Stimulated activated CD4-positive, alpha-beta T cell treated with anti-CD3 and anti-CD28 coated beads, Interleukin-1b, Interleukin-23, amount 100 ng/mL, for 24 hours (primary cell): ENCODE measurements around the gene EFS.
"Not testable (repeated sequence)": the region's sequence is repeated elsewhere in the genome, so short reads cannot be mapped to it uniquely, and the experiment has no call there.

Source experiments
- DNase-seq, 4 experiments: peaks; one replicate each; pipeline ENCODE4 v3.0.0-alpha.2; 2020; ENCODE audit warnings: low read depth in 4 of 4, low spot score in 1 of 4

The EFS gene

GRCh38 chr14:23399136-23399535 is 34.2 kb upstream of the EFS start:
- no peak for DNase-seq

GRCh38 chr14:23398348-23398747 is 33.4 kb upstream of the EFS start:
- DNase-seq = no peak

GRCh38 chr14:23396781-23397407 is 31.9 kb upstream of the EFS start:
- DNase-seq = no peak

DNA sequence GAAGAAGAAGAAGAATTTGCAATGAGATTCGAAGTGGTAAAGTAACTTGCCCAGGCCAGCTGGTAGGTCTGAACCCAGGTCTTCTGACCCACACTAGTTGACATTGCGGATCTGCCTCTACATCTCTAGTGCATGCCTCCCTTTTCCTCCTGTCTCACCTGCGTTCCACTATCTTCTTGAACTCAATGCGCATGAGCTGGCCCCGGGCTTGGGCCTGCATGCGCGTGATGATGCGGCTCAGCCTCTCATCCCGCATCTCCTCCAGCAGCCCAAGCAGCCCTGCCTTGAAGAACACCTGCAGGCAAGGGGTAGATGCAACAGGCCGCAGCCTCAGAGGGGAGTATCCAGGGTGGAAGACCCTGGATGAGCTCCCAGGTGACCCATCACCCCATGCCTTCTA is 31.2 kb upstream of the EFS start:
- DNase-seq = no peak

- DNase-seq = no peak
Observed at GRCh38 chr14:23392613-23393012, 27.6 kb upstream of the EFS start.

DNA sequence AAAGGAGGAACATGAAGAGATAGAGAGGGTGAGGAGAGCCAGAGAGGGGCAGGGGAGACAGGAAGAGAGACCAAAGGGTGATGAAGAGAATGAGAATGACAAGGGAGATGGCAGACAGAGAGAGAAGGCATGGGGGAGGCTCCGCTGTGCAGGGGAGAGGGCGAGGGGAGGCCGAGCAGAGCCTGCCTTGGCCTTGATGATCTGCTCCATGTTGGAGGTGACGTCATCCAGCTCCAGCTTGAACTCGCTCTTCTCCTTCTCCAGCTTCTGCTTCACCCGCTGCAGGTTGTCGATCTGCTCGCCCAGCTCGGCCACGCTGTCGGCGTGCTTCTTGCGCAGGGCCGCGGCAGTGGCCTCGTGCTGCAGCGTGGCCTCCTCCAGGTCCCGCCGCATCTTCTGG is 24.9 kb upstream of the EFS start:
- not testable (repeated sequence) for DNase-seq

- no peak for DNase-seq
Observed at GRCh38 chr14:23389396-23389795, 24.4 kb upstream of the EFS start.

DNA sequence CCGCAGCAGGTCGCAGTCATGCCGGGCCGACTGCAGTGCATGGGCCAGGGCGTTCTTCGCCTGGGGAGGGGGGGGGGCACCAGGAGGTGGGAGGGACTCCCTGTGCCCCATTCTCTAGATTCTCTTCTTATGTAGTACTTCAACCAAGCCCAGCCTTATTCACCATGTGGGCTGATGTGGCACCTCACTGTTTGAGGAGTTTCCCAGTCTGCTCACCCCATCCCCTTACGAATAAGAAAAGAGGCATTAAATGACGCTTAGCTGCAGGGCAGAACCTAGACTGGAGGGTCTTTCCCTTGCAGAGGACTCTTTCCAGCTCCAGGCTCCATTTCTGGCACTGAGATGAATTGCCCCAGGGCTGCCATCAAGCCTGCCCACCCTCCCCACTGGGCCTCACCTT is 24.0 kb upstream of the EFS start:
- DNase-seq = no peak

GRCh38 chr14:23387916-23388882 is 23.2 kb upstream of the EFS start:
- no peak for DNase-seq

GRCh38 chr14:23386999-23387398 is 22.0 kb upstream of the EFS start:
- no peak for DNase-seq

DNA sequence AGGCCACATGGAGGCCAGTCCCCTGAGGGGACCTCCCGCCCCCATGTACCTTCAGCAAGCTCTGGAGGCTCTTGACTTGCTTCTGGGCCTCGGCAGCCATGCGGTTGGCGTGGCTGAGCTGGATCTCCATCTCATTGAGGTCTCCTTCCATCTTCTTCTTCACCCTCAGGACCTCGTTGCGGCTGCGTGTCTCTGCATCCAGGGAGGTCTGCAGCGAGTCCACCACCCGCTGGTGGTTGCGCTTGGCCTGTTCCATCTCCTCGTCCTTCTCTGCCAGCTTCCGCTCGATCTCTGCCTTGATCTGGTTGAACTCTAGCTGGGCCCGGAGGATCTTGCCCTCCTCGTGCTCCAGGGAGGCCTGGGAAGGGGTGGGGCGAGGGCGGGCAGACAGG is 21.3 kb upstream of the EFS start:
- DNase-seq = not testable (repeated sequence)

DNA sequence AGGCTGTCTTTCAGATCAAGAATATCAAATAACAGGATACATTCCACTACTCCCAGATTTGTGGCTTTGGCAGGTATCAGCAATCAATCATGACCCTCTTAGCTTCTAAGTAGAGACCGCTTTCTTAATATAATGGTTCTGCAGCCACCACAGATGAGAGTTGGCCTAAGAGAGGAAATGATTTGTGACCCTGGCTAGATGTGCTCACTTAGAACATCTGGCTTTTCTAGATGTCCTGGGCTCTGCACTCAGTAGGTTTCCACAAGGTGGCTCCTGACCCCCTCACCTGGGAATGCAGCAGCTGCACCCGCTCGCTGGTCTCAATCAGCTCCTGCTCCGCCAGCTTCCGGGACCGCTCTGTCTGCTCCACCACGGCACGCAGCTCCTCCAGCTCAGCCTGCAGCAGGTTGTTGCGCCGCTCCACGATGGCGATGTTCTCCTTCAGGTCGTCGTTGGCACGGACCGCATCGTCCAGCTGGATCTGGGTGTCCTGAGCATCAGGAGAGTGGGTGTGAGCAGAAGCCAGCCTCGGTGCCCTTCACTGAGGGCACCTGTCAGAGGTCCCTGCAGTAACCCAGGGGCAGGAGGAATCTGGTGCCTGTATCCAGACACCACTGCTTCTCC is 20.8 kb upstream of the EFS start:
- DNase-seq = no peak

DNA sequence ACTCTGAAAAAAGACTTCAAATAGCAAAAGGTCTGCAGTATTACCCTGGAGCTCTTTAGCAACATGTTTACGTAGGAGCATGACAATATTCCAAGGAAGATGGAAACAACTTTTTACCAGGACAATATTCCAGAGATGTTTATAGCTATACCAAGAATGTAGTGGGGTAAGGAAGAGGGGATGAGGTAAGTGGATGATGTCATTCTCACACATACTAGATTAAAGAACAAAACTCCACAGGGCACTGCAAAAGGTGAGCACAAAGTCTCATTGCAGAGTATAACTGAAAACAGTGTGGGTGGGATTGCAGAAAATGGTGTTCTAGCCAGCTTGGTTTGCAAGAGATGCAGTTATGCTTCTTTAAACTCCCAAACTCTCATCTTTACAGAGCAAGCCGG is 20.3 kb upstream of the EFS start:
- DNase-seq = no peak

DNA sequence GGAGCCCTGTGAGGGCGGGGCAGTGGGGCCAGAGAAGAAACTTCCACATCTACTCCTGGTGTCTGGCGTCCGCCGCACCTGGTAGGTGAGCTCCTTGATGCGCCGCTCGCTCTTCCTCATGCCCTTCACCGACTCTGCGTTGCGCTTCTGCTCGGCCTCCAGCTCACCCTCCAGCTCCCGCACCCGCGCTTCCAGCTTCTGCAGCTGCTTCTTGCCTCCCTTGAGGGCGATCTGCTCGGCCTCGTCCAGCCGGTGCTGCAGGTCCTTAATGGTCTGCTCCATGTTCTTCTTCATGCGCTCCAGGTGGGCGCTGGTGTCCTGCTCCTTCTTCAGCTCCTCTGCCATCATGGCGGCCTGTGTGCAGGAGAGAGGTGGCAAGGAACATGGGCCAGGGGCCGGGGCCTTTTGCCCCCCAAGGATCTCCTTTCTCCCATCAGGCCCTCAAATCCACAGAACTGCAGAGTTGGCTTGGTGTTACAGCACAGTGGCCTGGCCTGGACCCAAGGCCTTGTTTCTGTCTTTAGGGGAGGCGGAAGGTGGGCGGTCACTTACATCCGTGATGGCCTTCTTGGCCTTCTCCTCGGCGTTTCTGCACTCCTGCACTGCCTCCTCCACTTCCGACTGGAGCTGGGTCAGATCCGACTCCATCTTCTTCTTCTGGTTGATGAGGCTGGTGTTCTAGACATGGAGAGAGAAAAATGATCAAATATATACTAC is 19.6 kb upstream of the EFS start:
- no peak for DNase-seq

GRCh38 chr14:23382731-23383440 is 17.9 kb upstream of the EFS start:
- no peak for DNase-seq

DNA sequence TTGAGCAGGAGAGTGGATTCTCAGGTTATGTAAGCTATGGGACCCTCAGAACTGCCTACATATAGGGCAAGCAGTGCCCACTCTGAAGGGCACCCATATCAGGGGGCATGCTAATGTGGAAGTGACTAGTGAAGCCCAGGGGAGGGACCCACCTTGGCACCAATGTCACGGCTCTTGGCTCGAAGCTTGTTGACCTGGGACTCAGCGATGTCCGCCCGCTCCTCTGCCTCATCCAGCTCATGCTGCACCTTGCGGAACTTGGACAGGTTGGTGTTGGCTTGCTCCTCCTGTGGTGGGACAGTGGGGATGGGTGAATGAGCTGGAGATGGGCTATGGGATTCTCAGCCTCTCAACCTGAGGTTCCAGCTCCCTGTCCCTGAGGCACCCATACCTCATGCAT is 17.3 kb upstream of the EFS start:
- DNase-seq = no peak

DNA sequence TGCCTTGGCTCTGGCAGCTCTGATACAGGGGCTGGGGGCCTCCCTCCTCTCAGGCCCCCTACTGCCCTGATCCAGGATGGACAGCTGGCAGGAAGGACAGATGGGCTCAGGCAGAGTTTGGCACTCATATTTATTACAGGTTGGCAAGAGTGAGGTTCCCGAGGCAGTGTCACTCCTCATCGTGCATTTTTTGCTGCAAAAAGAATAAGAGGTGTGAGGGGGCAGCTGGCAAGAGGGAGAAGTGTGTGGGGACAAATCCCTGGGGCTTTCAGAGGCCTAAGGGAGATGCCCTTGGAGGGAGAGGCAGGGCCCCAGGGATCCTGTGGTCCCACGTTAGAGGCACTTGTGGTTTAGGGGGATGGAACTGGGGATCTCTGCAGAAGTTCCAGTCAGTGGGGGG is 16.9 kb upstream of the EFS start:
- no peak for DNase-seq

GRCh38 chr14:23380976-23381375 is 16.0 kb upstream of the EFS start:
- no peak for DNase-seq

DNA sequence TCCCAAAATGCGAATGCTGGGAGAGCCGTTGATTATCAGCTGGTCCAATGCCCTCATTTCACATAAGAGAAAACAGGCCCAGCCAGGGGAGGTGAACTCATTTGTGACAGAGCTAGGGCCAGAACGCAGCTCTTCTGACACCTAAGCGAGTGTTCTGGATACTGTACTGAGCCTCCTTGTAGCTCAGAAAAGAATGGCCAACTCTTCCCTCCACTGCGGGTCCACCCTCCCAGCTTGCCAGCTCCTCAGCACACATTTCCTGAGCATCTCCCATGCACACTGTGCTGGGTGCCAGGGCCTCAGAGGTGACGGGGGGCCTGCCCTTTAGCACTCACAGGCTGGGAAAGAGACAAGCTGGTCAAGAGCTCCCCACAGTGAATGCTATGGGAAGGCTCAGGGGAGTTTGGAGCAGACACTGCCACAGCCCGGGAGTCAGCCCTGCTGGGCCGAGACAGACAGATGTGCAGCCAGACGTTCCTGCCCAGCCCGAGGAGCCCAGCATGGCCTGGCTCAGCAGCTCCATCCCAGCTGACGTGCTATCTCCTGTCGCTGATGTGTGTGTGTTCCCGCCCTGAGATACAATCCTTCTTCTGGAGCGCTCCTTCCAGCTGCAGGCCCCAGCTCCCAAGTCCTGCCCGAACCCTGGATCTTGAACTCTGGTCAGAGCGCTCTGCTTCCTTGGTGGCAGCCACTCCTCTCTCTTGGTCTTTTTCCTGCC is 15.4 kb upstream of the EFS start:
- DNase-seq = no peak
